Measurements from ENCODE around the gene NLGN4X. TPM values are rescaled to one million over a fixed set of nuclear protein-coding genes. Genes with fewer than 3 reads are reported as not detected.

The NLGN4X gene
- 0.13 and 0.46 TPM in 2 replicates for total RNA-seq

GRCh38 chrX:6228720-6229119, at the start of gene NLGN4X:
Gene NLGN4X, minus strand, starts transcription at chrX:6228867. Its CDS starts 77,401 bp downstream, at chrX:6151466.

